Activated CD8-positive, alpha-beta memory T cell treated with anti-CD3 and anti-CD28 coated beads, Interleukin-2, amount 50 U/mL, for 48 hours (primary cell): ENCODE measurements around the gene FILIP1L.

ENCODE experiments used
- DNase-seq: peaks from one replicate; pipeline ENCODE4 v3.0.0-alpha.2; 2020

FILIP1L gene

GRCh38 chr3:99915906-99916432 lies 198.3 kb downstream of the FILIP1L start:
- no peak for DNase-seq

GRCh38 chr3:99911433-99911832 lies 202.9 kb downstream of the FILIP1L start:
- DNase-seq: no peak

GRCh38 chr3:99910752-99911290 lies 203.5 kb downstream of the FILIP1L start:
- DNase-seq: no peak

- DNase-seq: no peak
Observed at GRCh38 chr3:99909714-99910495, 204.4 kb downstream of the FILIP1L start.

GRCh38 chr3:99907959-99908544 lies 206.2 kb downstream of the FILIP1L start:
- no peak for DNase-seq

GRCh38 chr3:99903869-99904268 lies 210.4 kb downstream of the FILIP1L start:
- no peak for DNase-seq

- DNase-seq: no peak
Observed at GRCh38 chr3:99902091-99902490, 212.2 kb downstream of the FILIP1L start.

- DNase-seq: no peak
Observed at GRCh38 chr3:99901200-99901926, 212.9 kb downstream of the FILIP1L start.

- no peak for DNase-seq
Observed at GRCh38 chr3:99900248-99900647, 214.1 kb downstream of the FILIP1L start.

GRCh38 chr3:99899603-99900002 lies 214.7 kb downstream of the FILIP1L start:
- DNase-seq: no peak

GRCh38 chr3:99896482-99896881 lies 217.8 kb downstream of the FILIP1L start:
- DNase-seq: no peak

GRCh38 chr3:99895703-99896441 lies 218.4 kb downstream of the FILIP1L start:
- DNase-seq: no peak

- no peak for DNase-seq
Observed at GRCh38 chr3:99895131-99895696, 219.1 kb downstream of the FILIP1L start.

- no peak for DNase-seq
Observed at GRCh38 chr3:99892332-99892731, 222.0 kb downstream of the FILIP1L start.

GRCh38 chr3:99891610-99892285 lies 222.6 kb downstream of the FILIP1L start:
- no peak for DNase-seq

- no peak for DNase-seq
Observed at GRCh38 chr3:99885851-99886250, 228.4 kb downstream of the FILIP1L start.

GRCh38 chr3:99885085-99885484 lies 229.2 kb downstream of the FILIP1L start:
- DNase-seq: no peak

GRCh38 chr3:99884484-99884883 lies 229.8 kb downstream of the FILIP1L start:
- no peak for DNase-seq

- DNase-seq: no peak
Observed at GRCh38 chr3:99883693-99884092, 230.6 kb downstream of the FILIP1L start.

- no peak for DNase-seq
Observed at GRCh38 chr3:99883138-99883461, 231.2 kb downstream of the FILIP1L start.

- no peak for DNase-seq
Observed at GRCh38 chr3:99882436-99883137, 231.7 kb downstream of the FILIP1L start.
